ENCODE results near the gene VASN.

VASN gene

GRCh38 chr16:4373356-4373908 lies 1.8 kb downstream of the VASN start:
- no peak for DNase-seq

DNA sequence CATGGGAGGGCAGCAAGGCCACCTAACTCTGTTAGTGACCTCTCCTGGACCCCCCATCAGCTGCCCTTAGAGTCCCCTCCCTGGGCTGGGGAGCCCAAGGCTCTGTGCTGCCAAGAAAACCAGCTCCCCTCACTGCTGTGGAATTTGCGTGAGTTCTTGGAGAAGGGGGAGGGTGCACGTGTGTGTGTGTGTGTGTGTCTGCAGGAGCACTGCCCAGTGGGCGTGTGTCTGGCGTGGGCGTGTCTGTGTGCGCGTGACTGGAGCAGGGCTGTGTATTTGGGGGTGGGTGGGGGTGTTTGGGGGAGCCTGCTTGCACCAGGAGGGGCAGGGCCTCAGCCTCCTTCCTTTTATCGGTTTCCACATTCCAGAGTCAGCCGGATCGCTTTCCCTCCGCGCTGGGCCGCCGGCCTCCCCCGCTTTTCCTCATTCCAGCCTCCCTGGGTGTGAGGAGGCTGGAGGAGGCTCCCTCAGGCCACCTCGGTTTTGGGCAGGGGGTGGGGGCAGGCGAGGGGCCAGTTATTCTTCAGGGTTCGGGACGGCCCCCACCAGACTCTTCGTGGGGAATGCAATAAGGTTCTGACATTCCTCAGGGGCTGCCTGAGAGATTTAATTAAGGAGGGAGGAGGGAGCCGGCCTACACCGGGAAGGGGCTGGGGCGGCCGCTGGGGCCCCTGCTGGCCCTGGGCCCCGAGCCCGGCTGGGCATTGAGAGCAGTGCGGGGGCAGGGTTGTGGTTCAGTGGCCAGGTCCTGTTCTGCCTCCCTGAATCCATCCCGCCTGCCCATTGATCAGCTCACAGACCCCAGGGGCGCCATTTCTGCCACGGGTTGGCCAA lies 2.5 kb downstream of the VASN start:
- no peak for DNase-seq

- no peak for DNase-seq
These were observed 4.1 kb downstream of the VASN start for GRCh38 chr16:4375717-4376116.

GRCh38 chr16:4376126-4376892 lies 4.7 kb downstream of the VASN start:
- no peak for DNase-seq

DNA sequence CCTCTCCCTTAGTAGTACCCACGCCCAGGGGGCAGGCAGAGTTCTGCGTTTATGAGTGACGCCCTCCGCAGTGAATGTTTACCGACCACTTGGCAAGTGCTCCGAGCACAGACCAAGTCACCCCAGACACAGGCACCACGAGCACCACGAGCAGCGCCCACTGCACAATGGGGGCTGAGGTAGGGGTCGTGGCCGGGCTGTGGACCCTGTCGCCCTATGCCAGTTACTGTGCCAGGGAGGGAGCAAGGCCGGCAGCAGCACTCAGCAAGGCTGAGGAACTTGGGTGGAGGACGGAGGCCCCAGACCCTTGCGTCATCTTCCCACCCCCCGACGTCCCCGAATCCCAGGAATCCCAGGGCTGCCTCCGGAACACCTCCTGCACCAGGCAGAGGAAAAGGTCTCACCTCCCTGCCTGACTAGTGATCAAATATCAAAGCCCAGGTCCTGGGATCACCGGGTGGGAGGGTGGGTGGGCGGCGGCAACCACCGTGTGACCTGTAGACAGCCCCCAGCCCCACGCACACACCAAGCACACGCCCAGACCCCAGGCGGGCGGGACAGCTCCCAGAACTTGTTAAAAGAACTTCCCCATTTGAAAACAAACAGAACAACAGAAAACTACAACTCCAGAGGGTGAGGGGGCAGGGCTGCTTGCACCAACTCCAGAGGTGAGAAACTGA lies 5.4 kb downstream of the VASN start:
- no peak for DNase-seq

- DNase-seq = no peak
These were observed 6.0 kb downstream of the VASN start for GRCh38 chr16:4377573-4378154.

DNA sequence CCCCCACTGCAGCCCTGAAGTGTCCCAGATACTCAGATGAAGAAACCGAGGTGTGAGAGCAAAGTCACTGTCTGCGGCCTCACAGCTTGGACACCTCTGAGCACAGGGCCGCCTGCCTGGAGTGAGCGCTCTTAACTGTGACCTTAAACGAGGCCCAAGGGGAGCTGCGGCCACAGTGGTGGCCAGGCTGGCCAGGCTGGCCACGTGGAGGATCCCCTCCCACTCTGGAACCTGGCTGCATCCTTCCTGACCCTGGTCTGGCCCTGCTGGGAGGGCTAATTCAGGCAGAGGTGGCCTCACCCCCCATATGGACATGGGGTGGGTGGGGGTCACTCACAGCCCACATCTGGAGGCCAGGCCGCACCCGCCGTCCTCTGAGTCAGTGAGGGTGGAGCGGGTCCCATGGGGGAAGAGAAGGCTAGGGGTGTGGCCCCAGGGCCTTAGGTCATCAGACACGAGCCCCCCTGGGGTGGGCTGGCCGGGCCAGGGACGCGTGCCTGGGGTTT lies 6.6 kb downstream of the VASN start:
- no peak for DNase-seq

DNA sequence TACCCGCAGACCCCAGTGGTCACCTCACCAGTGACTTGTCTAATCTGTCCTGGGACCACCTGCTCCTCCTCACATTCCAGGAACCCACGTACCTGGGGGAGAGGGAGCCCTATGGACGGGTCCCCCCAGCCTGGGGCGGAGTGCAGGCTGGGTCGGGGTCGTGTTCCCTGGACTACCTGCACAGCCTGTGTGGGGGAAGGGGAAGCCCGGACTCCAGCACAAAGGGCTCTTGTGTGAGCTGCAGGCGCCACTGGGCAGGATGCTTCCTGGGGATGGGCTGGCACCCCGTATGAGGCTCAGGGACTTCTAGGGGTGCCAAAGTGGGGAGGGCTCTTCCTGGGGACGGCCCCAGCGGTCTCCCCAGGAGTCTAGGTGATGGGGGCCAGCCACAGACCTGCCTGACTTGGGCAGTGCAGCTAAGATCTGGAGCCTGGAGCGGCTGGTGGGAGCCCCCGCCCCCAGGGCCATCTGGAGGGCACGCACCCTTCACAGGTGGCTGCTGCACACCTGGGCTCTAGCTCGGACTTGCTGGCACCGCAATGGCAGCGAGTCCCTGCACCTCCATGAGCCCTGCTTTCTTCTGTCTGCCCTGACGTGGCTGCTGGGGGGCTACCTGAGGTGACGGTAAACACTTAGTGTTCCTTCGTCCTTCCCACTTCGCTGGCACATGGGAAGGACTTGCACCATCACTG lies 7.5 kb downstream of the VASN start:
- DNase-seq = no peak

DNA sequence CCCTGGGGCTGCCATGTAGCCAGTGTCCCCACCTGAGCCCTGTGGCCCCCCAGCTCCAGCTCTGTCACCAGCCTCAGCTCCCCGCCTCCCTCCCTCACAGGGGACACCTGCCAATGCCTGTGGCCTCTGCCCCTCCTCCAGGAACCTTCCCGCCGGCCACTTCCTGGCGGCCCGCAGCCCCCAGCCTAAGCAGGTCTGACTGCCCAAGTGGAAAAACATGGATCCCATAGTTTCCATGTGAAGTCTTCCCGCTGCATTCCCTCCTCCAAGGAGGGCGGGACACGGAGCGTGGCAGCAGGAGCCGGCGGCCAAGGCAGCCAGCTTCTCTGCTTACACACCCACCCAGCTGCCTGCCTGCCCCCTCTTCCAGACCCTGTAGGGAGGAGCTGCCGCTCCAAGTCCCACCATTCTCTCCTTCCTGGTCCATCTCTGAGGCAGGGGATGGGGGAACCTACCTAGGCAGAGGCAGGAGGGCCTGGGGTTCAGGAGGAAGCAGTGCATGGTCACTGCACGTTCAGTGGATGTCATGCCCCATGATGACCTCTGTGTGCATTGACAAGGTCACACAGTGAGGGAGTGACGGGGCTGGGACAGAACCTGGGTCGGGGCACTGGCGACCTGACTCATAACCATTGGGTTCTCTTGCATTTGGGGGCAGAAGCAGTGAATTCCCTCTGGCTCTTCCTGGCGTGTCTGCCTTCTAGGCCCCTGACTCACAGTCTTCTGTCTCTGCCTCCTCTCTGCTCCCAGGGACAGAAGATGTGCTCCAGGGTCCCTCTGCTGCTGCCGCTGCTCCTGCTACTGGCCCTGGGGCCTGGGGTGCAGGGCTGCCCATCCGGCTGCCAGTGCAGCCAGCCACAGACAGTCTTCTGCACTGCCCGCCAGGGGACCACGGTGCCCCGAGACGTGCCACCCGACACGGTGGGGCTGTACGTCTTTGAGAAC lies 8.7 kb downstream of the VASN start:
- DNase-seq = no peak

DNA sequence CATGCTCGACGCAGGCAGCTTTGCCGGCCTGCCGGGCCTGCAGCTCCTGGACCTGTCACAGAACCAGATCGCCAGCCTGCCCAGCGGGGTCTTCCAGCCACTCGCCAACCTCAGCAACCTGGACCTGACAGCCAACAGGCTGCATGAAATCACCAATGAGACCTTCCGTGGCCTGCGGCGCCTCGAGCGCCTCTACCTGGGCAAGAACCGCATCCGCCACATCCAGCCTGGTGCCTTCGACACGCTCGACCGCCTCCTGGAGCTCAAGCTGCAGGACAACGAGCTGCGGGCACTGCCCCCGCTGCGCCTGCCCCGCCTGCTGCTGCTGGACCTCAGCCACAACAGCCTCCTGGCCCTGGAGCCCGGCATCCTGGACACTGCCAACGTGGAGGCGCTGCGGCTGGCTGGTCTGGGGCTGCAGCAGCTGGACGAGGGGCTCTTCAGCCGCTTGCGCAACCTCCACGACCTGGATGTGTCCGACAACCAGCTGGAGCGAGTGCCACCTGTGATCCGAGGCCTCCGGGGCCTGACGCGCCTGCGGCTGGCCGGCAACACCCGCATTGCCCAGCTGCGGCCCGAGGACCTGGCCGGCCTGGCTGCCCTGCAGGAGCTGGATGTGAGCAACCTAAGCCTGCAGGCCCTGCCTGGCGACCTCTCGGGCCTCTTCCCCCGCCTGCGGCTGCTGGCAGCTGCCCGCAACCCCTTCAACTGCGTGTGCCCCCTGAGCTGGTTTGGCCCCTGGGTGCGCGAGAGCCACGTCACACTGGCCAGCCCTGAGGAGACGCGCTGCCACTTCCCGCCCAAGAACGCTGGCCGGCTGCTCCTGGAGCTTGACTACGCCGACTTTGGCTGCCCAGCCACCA lies 9.7 kb downstream of the VASN start:
- DNase-seq = no peak

DNA sequence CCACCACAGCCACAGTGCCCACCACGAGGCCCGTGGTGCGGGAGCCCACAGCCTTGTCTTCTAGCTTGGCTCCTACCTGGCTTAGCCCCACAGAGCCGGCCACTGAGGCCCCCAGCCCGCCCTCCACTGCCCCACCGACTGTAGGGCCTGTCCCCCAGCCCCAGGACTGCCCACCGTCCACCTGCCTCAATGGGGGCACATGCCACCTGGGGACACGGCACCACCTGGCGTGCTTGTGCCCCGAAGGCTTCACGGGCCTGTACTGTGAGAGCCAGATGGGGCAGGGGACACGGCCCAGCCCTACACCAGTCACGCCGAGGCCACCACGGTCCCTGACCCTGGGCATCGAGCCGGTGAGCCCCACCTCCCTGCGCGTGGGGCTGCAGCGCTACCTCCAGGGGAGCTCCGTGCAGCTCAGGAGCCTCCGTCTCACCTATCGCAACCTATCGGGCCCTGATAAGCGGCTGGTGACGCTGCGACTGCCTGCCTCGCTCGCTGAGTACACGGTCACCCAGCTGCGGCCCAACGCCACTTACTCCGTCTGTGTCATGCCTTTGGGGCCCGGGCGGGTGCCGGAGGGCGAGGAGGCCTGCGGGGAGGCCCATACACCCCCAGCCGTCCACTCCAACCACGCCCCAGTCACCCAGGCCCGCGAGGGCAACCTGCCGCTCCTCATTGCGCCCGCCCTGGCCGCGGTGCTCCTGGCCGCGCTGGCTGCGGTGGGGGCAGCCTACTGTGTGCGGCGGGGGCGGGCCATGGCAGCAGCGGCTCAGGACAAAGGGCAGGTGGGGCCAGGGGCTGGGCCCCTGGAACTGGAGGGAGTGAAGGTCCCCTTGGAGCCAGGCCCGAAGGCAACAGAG lies 10.5 kb downstream of the VASN start:
- DNase-seq = no peak

DNA sequence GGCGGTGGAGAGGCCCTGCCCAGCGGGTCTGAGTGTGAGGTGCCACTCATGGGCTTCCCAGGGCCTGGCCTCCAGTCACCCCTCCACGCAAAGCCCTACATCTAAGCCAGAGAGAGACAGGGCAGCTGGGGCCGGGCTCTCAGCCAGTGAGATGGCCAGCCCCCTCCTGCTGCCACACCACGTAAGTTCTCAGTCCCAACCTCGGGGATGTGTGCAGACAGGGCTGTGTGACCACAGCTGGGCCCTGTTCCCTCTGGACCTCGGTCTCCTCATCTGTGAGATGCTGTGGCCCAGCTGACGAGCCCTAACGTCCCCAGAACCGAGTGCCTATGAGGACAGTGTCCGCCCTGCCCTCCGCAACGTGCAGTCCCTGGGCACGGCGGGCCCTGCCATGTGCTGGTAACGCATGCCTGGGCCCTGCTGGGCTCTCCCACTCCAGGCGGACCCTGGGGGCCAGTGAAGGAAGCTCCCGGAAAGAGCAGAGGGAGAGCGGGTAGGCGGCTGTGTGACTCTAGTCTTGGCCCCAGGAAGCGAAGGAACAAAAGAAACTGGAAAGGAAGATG lies 11.2 kb downstream of the VASN start:
- DNase-seq = no peak

- no peak for DNase-seq
These were observed 12.2 kb downstream of the VASN start for GRCh38 chr16:4383591-4384444.

DNA sequence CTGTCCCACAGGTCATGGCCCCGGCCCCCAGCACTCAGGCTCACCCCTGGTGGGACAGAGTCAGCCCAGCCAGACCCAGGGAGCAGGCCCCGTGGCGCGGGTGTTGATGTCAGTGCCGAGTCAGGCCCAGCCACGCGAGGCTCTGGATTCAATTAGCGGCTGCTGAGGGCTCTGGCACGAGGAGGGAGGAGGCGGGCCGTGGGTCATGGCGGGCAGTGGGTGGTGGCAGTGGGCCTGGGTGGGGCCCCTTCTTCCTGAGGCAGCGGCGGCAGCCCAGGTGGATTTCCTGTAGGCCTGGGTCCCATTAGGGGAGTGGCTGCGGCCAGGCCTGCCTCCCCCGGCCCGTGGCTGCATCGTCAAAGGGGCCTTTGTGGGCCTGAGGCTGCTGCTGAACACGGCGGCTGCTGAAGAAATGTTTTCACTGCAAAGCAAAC lies 12.9 kb downstream of the VASN start:
- no peak for DNase-seq

DNA sequence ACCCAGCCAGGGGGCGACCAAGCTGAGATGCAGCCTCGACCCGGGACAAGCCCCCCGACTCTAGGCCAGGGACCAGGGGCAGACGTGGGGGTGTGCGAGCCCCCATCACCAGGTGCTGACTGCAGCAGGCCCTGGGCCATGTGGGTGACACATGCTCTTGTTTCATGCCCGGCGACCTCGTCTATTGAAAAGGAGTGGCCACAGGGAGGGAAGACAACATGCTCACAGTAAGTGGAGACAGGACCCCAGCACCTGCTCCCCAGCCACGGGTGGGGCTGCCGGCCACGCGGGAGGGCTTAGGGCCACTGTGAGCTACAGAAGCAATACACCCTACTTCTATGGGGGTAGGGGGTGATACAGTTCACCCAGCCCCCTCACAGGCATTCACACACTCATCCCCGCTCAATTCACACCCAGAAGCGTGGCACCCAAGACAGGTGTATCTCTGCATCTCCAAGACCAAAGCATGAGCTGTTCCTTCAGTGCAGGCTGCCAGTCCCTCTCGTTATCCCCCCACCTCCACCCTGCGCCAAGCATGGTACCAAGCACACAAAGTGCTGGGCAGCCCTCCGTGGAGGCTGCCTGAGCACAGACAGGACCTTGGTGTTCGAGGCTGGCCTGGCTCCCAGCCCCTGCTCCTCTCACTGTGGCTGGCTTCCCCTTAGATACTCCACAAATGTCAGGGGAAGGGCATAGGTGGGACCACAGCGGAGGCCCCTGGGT lies 13.6 kb downstream of the VASN start:
- no peak for DNase-seq

- no peak for DNase-seq
These were observed 14.3 kb downstream of the VASN start for GRCh38 chr16:4385789-4386450.
